Measurements from ENCODE around the gene PARP15.

- TF ChIP-seq CTCF (IDR thresholded peaks at IDR 0.05): no peak
- no peak for TF ChIP-seq POLR2A (IDR thresholded peaks at IDR 0.05)
Measured at GRCh38 chr3:122640437-122640999, 63.1 kb downstream of the PARP15 start.

Measured in adrenal gland (tissue), 5 donors.